ENCODE results near the gene ALDH3B1.

The ALDH3B1 gene

GRCh38 chr11:68008381-68009337 lies 1.5 kb upstream of the ALDH3B1 start:
- Histone ChIP-seq H3F3A (ENCODE audit: low read depth) (no peaks in the 10 kb centered on the region), H3K27me3 (ENCODE audit: insufficient read depth, low read length, poor library complexity, severe bottlenecking) (no peaks in the 10 kb centered on the region), H3K4me1 (ENCODE audit: insufficient read depth, low read length, poor library complexity, severe bottlenecking) (peaks cover 23% of the 10 kb centered on the region), H3K36me3 (ENCODE audit: insufficient read depth, low read length) (no peaks in the 10 kb centered on the region), H4K20me1 (ENCODE audit: insufficient read depth, low read length, poor library complexity, severe bottlenecking) (no peaks in the 10 kb centered on the region), H3K9me3 (ENCODE audit: insufficient read depth, low read depth, low read length) (no peaks in the 10 kb centered on the region), H3K79me2 (ENCODE audit: insufficient read depth, low read length) (no peaks in the 10 kb centered on the region), H3K4me2 (ENCODE audit: low read depth, low read length, poor library complexity, severe bottlenecking) (no peak overlapping the region), H2AFZ (ENCODE audit: low read length) (no peak overlapping the region), H3K4me3 (ENCODE audit: low read length, poor library complexity, severe bottlenecking) (no peak overlapping the region), H3K9ac (ENCODE audit: low read depth, low read length, poor library complexity, severe bottlenecking) (no peak overlapping the region), H3K9me2 (replicated peaks; ENCODE audit: low read depth, low read length) (no peaks in the 10 kb centered on the region)
- no peak for TF ChIP-seq CTCF (conservative IDR thresholded peaks at IDR 0.05; ENCODE audit: low read length)
- no peak for TF ChIP-seq EZH2phosphoT487 (IDR thresholded peaks at IDR 0.05; ENCODE audit: borderline replicate concordance)

- peak; percentile 64 for TF ChIP-seq CTCF (conservative IDR thresholded peaks at IDR 0.05; ENCODE audit: low read length)
- TF ChIP-seq EZH2phosphoT487 (IDR thresholded peaks at IDR 0.05; ENCODE audit: borderline replicate concordance), result no peak
- Histone ChIP-seq H3K36me3 (ENCODE audit: insufficient read depth, low read length) (no peaks in the 10 kb centered on the region), H3K4me3 (ENCODE audit: low read length, poor library complexity, severe bottlenecking) (no peak overlapping the region), H3K4me2 (ENCODE audit: low read depth, low read length, poor library complexity, severe bottlenecking) (peak overlapping the region; percentile 14), H3F3A (ENCODE audit: low read depth) (no peaks in the 10 kb centered on the region), H3K9me3 (ENCODE audit: insufficient read depth, low read depth, low read length) (no peaks in the 10 kb centered on the region), H4K20me1 (ENCODE audit: insufficient read depth, low read length, poor library complexity, severe bottlenecking) (no peaks in the 10 kb centered on the region), H2AFZ (ENCODE audit: low read length) (peak overlapping the region; percentile 9; the same call in 1 of the 2 replicates), H3K79me2 (ENCODE audit: insufficient read depth, low read length) (no peaks in the 10 kb centered on the region), H3K9ac (ENCODE audit: low read depth, low read length, poor library complexity, severe bottlenecking) (no peak overlapping the region), H3K4me1 (ENCODE audit: insufficient read depth, low read length, poor library complexity, severe bottlenecking) (peaks cover 27% of the 10 kb centered on the region), H3K9me2 (replicated peaks; ENCODE audit: low read depth, low read length) (no peaks in the 10 kb centered on the region), H3K27me3 (ENCODE audit: insufficient read depth, low read length, poor library complexity, severe bottlenecking) (no peaks in the 10 kb centered on the region)
Observed at GRCh38 chr11:68009391-68010089, 587 bp upstream of the ALDH3B1 start.

GRCh38 chr11:68011051-68011943 lies 1.2 kb downstream of the ALDH3B1 start:
- Histone ChIP-seq H4K20me1 (ENCODE audit: insufficient read depth, low read length, poor library complexity, severe bottlenecking) (no peaks in the 10 kb centered on the region), H3K9me3 (ENCODE audit: insufficient read depth, low read depth, low read length) (no peaks in the 10 kb centered on the region), H3K4me1 (ENCODE audit: insufficient read depth, low read length, poor library complexity, severe bottlenecking) (peaks cover 29% of the 10 kb centered on the region), H3K79me2 (ENCODE audit: insufficient read depth, low read length) (no peaks in the 10 kb centered on the region), H2AFZ (ENCODE audit: low read length) (no peak overlapping the region), H3K9ac (ENCODE audit: low read depth, low read length, poor library complexity, severe bottlenecking) (no peak overlapping the region), H3K4me3 (ENCODE audit: low read length, poor library complexity, severe bottlenecking) (no peak overlapping the region), H3K36me3 (ENCODE audit: insufficient read depth, low read length) (no peaks in the 10 kb centered on the region), H3K9me2 (replicated peaks; ENCODE audit: low read depth, low read length) (no peaks in the 10 kb centered on the region), H3K27me3 (ENCODE audit: insufficient read depth, low read length, poor library complexity, severe bottlenecking) (no peaks in the 10 kb centered on the region), H3K4me2 (ENCODE audit: low read depth, low read length, poor library complexity, severe bottlenecking) (no peak overlapping the region), H3F3A (ENCODE audit: low read depth) (no peaks in the 10 kb centered on the region)
- no peak for TF ChIP-seq CTCF (conservative IDR thresholded peaks at IDR 0.05; ENCODE audit: low read length)
- no peak for TF ChIP-seq EZH2phosphoT487 (IDR thresholded peaks at IDR 0.05; ENCODE audit: borderline replicate concordance)
